AG08396 (cell line): ENCODE measurements around the gene KIF21A.

Experiments
- DNase-seq: peaks from one replicate; pipeline ENCODE4 v3.0.0; 2012; ENCODE audit warnings: low spot score, mixed read lengths

Gene KIF21A

DNA sequence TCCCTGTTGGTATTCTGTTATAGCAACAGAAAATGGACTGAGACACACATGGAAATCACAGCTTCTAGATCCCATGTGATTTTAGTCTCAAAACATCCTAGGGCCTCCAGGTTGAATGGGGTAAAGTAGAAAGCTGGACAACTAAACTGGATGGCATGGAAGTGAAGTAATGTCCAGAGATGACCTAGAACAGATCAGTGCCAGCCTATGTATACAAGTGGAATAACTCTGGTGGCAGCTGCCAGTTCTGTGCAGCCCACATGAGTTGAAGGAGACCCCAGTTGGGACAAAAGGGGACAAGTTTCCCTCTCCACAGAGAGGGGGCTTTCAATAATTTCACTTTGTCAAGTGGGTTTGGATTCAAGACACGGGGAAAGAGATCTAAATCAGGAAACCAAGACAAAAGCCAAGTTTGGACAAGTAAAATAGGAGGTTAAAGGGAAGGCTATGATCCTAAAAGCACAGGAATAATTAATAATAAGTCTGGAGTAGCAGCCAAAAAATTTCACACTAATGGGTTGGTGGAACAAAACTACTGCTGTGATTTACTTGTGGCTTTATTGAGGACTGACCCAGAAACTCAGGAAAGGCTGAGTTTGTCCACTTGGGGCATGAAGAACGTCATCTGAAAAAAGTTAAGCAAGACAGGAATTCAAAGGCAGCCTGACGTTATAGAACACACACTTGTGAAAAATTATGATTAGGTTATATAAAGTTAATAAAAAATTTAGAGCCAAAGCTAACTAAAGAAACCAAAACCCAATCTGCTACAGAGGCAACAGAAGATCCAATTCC is 11.7 kb downstream of the KIF21A start:
- DNase-seq = no peak

DNA sequence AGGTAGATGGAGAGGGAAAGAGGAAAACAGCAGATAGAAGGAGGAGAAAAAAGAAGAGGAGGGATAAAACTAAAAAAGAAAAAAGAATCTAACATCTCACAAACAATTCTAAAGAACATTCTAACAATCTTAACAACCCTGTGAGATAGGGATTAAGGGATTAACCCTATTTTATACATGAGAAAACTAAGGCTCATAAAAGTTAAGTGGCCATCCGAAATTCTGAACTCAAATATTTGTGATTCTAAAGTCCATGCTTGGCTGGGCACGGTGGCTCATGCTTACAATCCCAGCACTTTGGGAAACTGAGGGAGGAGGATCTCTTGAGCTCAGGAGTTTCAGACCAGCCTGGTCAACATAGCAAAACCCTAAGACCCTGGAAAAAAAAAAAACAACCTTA is 13.1 kb downstream of the KIF21A start:
- DNase-seq = no peak

DNA sequence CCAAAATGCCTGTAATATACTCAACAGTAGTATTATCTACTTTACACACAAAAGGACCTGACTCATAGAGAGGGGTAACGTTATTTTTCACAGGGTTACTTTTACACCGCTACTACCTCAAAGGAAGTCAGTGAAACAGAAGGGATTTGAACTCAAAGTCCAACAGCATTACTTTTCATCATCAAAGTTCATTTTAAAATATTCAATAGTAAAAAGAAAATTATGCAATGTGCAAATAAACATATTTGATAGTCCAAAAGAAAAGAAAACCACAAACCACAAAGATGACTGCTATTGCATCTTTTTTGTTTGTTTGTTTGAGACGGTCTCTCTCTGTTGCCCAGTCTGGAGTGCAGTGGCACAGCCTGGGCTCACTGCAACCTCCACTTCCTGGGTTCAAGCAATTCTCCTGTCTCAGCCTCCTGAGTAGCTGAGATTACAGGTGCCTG is 15.5 kb downstream of the KIF21A start:
- no peak for DNase-seq

DNA sequence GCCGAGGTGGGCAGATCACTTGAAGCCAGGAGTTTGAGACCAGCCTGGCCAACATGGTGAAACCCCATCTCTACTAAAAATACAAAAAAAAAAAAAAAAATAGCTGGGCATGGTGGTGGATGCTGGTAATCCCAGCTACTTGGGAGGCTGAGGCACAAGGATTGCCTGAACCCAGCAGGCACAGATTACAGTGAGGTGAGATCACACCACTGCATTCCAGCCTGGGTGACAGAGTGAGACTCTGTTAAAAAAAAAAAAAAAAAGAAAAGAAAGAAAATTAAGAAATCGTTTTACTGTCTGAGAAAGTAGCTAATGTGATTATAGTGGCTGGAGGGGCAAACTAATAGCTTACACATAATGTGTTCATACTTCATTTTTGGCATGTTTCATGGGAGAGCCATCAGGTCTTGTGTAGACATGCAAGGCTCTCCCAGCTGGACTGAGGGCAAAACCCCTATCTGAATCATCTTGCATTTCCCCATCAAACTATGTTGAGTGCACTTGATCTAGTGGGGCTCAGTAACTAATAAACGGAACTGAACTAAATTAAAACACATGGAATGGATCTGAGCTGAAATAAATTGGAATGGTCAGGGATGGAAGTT is 16.2 kb downstream of the KIF21A start:
- no peak for DNase-seq

DNA sequence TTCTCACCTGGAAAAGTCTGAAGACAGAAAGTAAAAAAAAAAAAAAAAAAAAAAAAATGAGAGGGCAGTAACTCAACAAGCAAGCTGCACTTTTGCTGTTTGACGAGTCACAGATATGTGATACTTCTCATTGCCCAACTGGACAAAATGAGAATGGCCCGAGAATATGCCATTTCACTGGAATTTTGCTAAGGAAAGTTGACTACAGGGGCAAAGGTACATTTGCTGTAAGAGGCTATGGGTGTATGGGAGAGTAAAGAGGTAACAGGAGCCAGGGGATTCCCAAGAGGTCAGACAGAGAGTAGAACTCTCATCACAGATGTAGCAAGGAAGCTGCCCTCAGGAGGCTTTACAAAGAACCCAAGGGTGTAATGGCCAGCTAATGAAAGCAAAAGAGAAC is 22.9 kb downstream of the KIF21A start:
- DNase-seq = no peak

DNA sequence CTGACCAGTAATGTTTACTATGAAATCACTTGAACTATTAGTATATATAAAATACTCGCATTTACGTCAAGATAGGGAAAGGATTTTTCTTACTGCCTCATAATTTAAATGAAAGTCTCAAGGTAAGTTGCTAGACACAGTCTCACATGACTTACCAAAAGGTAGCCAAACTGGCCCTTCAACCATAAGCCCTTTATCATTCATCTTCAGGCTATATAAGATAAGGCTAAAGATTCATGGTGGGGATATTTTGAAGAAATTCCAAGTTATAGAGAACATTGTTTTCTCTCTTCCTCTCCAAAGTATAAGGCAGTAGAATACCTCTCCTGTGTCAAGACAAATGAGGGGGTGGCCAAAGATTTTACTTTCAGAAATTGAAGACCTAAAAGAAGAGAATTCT is 23.4 kb downstream of the KIF21A start:
- DNase-seq = no peak

DNA sequence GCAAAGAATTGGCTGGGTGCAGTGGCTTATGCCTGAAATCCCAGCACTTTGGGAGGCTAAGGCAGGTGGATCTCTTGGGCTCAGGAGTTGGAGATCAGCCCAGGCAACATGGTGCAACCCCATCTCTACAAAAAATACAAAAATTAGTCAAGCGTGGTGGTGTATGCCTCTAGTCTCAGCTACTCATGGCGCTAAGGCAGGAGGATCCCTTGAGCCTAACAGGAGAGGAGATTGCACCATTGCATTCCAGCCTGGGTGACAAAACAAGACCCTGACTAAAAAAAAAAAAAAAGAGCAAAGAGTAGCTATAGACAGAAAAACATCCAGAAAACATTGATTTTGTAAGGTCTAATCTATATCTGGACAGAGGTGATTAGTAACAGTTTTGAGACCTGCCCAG is 25.0 kb downstream of the KIF21A start:
- no peak for DNase-seq

DNA sequence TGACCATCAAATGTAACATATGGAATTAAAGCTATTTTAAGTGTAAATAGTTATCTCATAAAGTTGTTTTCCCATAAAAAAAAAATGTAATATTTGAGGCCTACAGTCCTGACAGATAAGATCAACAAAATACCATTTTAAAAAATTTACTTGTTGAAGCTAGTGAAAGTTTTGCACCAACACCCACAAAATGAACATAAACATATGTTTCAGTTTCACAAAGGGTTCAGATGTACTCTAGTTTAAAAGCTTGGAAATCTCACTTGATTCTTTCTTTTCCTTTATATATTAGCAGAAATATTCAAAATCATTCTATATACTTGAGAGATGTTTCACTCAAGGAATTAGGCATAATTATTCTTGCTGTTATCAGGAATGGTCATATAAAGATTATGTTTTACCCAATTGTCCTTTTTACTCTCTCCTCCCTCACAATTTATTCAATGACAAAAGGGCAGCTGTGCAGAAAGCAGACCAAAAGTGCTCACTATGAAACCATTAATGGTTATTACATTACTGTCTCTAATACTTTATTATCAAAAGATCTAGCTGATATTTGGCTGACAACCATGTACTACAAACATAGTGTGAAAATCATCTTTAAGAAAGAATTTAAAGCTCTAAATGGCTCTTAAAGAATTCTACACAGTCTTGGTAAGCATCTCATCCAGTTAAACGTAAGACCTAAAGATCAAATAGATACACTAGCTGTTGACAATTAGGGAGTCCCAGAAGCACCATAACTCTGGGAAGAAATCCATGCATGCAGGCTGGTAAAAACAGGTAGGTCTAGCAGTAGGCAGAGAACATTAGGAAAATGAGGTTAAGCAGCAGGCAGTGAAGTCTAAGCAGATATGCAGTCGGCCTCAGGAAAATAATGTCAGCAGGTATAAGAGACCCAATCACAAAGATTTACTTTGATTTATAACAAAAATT is 28.8 kb downstream of the KIF21A start:
- DNase-seq = no peak

DNA sequence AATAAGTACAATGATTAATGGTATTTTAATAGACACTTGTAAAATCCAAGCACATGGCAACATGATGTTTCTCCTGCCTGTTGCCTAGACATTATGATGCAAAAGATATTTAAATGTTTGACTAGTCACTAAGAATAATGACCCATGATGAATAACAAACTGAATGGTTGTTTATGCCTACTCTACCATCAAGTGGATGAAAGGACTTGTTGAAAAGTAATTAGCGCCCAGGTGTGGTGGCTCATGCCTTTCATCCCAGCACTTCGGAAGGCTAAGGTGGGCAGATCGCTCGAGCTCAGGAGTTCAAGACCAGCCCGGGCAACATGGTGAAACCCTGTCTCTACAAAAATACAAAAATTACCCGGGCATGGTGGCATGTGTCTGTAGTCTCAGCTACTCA is 30.7 kb downstream of the KIF21A start:
- no peak for DNase-seq

DNA sequence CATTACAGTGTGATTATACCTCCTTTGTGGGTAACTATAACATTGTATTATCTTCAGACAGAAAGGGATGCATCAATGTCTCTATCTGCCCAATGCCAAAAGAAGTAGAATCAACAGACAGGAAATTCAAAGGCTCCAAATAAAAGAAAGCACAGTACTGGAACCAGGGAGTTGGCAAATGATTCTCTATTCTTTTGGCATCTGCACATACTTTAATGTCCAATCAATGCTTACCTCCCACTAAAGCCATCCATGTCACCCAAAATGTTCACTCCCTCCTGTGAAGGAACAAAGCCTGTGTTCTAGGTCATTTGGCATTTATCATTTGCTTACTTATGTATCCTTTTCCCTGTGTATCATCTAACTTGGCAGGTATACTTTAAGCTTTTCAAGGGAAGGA is 36.7 kb downstream of the KIF21A start:
- no peak for DNase-seq

DNA sequence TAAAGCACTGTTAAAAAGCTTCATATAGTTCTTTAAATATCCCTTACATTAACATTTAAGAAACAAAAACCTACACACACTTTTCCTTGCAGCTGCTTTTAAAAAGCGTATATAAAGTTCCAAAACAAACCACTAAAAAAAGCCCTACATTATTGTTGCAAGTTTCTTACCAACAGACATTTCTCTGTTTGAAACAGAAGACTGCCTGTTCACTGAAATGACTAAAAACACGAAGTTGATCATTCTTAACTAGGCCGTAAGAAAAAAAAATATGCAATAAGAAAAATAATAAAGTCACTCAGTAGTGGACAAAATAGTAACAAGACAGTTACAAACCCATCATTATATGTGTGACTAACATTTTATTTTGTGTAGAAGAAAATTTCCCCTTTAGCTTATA is 37.3 kb downstream of the KIF21A start:
- DNase-seq = no peak

DNA sequence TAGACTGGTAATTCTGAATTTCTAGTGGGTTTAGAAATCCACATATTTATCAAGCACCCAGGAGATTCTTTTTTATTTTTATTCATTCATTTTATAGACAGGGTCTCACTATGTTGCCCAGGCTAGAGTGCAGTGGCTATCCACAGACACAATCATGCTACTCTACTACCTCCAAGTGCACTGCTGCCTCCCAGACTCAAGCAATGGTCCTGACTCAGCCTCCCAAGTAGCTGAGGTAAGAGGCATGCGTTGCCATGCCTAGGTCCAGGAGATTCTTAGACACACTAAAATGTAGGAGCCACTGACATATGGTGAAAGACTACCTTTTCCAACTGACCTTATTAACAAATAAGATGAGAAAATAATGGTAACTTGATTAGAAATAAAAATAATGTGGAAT is 38.9 kb downstream of the KIF21A start:
- no peak for DNase-seq

DNA sequence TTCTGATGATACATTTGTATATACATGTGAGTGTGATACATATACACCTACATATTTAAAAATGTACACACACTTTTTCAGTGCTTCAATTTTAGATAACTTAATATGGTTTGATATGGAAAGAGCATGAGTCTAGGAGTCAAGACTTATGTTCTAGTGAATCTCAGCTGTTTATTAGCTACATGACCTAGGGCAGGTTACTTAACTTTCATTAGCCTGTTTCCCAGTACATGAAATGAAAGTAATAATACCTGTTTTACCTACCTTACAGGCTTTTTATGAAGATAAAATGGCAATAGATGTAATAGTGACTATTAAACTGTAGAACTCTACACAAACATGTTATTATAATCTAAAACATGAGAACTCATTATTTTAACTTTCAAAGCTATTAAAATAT is 39.5 kb downstream of the KIF21A start:
- no peak for DNase-seq

DNA sequence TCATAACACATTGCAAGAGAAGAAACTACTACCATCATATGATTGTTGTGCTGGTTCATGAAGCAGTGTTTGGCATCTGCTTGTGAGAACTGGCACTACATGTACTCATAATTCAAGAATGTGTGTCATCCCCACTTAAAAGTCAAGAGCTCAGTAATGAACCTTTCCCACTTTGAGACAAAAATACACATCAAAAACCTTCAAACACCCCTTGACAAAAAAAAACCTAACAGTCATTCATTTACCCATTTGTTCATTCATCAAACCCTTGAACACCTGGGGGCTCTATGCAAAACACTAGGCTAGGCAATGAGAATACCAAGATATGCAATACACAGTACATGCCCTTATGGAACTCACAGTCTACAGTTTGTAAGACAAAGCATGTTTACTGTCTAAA is 40.0 kb downstream of the KIF21A start:
- DNase-seq = no peak

DNA sequence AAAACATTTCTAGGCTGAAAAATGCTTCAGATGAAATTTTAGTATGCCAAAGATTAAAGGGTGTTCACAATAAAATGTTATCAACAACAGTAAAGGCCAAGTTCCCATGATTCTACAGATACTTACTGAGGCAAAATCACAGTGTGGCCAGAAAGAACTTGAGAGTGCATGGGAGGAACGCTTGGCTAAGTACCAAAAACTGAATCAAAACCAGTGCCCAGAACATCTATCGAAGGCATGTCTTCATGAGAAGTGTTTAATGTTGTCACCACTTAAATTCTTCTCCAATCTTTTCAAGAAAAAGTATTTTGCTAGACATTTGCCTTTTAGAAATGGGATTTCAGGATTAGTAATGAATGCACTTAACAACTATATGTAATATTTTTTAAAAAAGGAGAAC is 41.5 kb downstream of the KIF21A start:
- no peak for DNase-seq

DNA sequence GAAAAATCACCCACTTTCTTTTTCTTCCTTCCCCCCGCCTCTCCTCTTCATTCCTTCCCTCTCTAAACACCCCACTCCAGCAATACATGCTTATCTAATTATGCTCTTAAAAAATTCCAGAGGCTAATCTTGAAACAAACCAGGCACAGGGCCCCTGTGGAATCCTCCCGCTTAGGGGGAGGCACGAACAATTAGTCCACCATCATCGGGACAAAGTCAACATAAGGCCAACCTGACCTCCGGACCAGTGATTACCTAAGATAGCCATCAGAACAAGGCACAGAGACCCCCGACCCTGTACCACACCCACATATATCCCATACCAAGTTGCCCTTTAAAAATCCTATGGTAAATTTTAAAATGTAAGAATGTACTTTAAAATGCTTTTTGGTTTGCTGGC is 47.1 kb downstream of the KIF21A start:
- DNase-seq = no peak

DNA sequence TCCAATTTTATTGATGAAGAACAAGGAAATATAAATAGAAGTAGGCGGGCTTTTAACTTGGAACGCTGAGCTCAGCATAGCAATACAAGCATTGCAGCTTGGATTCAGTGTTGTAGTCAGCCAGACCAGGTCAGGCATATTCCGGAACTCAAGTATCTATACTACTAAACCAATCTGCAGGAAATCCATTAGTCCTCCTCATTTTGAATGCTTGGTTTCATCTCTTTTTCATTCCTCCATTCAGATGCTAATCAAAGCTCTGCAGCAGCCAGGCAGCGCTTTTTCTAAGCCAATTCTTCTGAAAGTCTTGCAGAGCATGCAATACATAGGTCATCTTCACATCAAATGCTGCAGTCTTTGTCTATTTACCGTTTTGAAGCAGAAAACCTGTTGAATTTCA is 49.0 kb downstream of the KIF21A start:
- no peak for DNase-seq

DNA sequence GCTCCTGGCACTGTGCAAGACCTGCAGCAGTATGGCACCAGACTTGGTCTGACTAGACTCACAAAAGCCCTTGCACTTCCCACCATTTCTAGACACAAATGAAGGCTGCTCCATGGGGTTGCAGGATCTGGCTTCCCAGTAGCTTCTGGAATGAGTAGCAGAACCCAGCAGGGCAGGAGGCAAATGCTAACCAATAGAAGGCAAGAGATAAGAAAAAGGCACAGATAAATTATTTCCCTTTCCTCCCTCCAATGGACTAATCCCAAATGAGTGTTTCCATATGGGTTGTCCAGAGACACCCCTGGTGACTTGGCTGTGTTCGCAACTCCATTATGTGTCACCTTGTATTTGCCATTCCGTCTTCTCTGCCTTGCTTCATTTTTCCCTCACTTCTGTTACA is 49.7 kb downstream of the KIF21A start:
- no peak for DNase-seq

DNA sequence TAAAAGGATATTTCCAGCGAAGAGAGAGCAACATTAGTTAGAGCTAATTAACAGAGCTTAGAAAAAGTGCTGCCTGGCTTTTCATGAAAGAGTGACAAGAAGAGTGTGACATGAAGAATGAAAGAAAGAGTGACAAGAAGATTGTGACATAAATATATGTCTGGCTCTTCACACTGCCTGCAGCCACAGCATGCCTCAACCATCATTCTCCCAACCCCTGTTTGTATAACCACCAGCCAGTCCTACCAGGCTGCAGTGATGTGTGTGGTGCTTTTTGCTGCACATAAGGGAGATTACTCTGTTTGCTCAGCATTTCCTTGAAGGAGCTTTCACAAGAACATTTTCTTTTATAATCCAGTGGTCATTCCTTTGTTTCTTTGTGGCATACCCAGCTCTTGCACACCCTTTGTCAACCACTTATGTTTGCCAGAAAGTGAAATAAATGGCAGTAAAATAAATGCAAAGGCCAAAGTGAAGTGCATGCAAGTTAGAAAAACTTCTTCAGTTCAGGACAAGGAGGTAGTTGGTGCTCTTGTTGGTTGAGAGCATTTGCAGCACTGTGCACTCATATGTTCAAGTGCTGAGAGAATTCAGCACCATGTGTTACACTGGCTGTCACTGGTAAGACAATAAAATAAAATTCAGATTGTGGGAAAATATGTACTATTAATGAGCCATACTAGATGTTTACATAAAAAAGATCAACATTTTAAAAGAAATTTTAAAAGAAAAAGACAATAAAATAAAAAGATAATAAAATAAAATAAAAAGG is 50.6 kb downstream of the KIF21A start:
- no peak for DNase-seq

DNA sequence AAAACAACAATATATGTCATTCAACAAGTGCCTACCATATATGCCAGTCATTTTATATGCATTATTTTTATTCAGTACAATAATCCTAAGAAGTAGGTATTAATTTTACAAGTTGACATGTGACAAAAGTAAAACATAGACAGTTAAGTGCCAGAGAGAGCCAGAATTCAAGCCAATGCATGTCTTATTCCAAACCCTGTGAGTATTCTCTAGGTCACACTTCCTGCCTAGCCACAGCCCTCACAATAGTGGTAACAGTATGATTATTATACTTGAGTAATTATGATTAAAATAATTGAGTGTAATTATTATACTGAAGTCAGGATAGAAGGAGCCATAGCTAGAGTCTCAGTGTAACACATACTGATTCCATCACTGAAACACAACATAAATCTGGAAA is 52.2 kb downstream of the KIF21A start:
- DNase-seq = no peak

DNA sequence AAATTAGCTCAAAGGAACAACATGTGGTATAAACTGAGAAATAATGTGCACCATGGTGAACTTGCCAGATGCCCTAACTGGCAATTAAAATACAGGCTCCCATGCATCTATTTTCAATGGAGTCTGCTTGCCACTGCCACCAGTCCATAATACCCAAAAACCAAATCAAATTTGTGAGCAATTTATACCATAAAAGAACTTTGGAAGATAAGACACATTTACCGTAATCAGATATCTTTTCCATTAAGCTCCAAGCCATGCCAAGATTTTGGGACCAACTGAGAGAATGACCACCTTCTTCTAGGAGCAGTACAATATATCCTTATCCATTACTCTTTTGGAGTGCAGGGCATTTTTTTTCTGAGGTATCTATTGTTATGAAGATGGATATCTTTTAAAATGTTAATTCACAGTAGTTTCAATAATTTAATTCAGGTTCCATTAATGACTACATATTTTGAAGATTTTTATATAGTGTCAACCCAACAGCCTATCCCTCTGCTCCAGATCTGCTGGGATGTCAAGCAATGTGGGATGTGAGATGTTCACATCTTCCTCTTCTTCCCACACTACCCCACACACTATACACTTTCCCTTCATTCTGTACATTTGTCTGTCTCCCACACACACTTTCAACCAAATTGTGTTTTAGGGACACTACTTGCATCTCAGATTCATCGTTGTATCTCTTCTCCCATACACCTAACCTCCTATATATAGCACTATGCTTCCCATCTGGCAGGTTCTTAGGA is 53.3 kb downstream of the KIF21A start:
- no peak for DNase-seq
